Measurements from ENCODE around the gene SLC22A5. TPM values are rescaled to one million over a fixed set of nuclear protein-coding genes. Genes with fewer than 3 reads are reported as not detected.
A peak's percentile ranks its signal among the peaks of the same experiment; 100 is the strongest.

The SLC22A5 gene
- total and polyA plus RNA-seq, 7 donors = 26.6 to 145 (median 60.6) TPM

DNA sequence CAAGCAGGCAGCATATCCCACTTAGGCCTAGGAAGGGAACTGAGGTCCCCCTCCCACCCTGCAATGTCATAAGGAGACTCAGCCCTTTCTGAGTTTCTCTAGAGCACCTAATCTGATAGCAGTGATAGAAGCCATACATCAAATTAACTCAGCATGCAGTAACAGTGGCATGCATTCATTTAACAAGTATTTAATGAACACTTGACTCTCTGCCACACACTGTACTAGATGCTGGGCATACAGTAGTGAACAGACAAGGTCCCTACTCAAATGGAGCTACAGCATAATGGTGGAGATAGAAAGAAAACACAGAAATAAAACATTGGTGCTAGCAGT lies 58.6 kb downstream of the SLC22A5 start:
- TF ChIP-seq, protein P1, sequence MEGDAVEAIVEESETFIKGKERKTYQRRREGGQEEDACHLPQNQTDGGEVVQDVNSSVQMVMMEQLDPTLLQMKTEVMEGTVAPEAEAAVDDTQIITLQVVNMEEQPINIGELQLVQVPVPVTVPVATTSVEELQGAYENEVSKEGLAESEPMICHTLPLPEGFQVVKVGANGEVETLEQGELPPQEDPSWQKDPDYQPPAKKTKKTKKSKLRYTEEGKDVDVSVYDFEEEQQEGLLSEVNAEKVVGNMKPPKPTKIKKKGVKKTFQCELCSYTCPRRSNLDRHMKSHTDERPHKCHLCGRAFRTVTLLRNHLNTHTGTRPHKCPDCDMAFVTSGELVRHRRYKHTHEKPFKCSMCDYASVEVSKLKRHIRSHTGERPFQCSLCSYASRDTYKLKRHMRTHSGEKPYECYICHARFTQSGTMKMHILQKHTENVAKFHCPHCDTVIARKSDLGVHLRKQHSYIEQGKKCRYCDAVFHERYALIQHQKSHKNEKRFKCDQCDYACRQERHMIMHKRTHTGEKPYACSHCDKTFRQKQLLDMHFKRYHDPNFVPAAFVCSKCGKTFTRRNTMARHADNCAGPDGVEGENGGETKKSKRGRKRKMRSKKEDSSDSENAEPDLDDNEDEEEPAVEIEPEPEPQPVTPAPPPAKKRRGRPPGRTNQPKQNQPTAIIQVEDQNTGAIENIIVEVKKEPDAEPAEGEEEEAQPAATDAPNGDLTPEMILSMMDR (IDR thresholded peaks at IDR 0.05) = no peak
- Histone ChIP-seq H3K4me3 (peak overlapping the region; percentile 0), H3K36me3 (ENCODE audit: insufficient read depth in 1 of 2, low read depth in 1 of 2) (peaks cover 0 to 3% of the 10 kb centered on the region in 2 donors), H3K4me1 (peaks cover 77% of the 10 kb centered on the region), H3K27me3 (ENCODE audit: insufficient read depth in 3 of 3, low read length in 2 of 3) (no peaks in the 10 kb centered on the region), H3K27ac (peak overlapping the region; percentile 82), H3K9me3 (no peaks in the 10 kb centered on the region)
- no peak for ATAC-seq
- DNase-seq = no peak
- intact Hi-C loops (cut with DNase I) = no loop called here

DNA sequence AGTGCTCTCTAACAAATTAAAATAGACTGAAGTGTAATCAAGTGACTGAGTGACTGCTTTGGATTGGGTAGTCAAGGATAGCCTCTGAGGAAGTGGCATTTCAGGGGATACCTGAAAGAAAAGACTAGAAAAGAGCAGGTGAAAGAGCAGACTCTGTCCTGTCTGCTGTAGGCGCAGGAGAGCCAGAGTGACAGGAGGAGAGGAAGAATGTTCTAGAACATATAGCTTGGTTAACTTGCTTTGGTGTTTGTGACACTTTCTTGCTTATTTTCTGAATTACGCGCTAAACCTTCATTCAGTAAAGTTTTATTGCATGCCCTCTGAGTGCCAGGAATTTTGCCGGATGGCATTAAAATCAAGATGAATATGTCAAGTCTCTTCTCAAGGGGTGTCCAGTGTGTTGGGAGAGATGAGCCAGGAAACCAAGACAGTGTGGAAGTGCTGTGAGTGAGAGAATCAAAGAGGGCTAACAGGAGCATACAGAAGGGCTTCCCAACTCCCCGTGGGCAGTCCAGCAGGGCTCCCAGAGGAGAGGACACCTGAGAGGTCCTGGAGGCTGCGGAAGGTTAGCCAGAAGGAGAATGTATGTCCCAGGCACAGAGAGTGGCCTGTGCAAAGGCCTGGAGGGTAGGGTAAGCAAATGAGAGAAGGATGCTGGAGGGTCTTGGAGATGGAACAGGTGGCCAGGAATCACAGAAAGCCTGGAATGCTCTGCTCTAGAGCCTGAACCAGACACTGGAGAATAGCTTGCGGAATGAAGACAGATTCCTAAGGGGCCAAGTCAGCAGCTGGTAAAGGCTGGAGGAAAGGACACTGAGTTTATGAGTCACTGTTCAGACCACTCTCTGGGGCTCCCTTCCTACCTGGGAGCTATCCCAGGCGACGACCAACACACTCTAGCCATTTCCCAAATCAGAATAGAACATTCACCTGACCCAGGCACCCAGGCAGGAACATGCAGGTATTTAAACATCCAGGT lies 59.3 kb downstream of the SLC22A5 start:
- Histone ChIP-seq H3K36me3 (ENCODE audit: insufficient read depth in 1 of 2, low read depth in 1 of 2) (no peaks in the 10 kb centered on the region), H3K4me1 (peaks cover 77% of the 10 kb centered on the region), H3K4me3 (peak overlapping the region; percentile 0), H3K27ac (peak overlapping the region; percentile 82), H3K9me3 (no peaks in the 10 kb centered on the region), H3K27me3 (ENCODE audit: insufficient read depth in 3 of 3, low read length in 2 of 3) (no peaks in the 10 kb centered on the region)
- WGBS, 3 donors = 72 to 88% (median 79%) methylated on average over 9 of the region's 9 CpGs
- TF ChIP-seq, protein P1 (IDR thresholded peaks at IDR 0.05) = no peak
- intact Hi-C loops (cut with DNase I) = loop anchor here in 1 of 2 donors (1.0 kb wide), 1 partner anchor 18 kb away; no protein-coding TSS in a partner anchor
- ATAC-seq (peak in 1 of 4 donors; percentile 12), DNase-seq (no peak)

DNA sequence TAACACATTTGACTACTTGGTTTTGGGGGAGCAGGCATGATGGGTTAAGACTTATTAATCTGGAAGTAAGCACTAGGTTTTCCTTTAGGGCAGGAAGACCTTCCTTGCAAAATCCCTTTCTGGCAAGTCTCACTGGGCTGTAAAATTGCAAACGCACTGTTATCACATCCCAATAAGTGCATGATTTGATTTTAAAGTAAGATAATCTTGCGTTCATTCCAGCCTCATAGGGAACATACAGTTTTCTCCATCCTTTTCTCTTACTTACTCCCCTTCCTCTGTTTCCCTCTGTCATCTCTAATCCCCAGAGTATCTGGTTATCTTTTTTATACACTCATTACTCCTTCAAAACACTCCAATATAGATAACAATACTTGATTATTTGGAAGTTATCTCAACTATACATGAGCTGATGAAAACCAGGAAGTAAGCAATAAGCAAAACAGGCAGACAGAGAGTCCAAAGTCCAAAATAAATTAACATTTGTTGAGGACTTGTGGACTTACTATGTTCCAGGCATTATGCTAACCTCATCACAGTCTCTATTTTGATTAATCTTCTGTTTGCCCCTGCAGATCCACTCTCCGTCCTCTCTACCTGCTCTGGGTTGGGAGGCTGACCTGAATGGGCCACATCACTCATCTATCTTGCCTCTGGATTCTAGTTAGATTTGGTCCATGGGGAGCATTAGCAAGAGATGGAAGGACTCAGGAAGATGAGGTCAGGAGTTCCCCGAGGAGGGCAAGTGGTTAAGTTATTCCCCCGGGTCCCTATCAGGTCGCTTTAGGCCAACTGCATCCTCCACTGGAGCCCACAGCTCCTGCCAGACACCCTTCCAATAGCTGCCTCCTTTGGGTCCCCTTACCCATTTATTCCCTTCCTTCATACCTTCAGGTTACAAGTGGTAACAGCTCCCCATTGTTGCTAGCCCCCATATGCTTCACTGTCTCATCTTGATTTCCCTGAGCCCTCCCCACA lies 60.2 kb downstream of the SLC22A5 start:
- H3K36me3 ChIP-seq (ENCODE audit: insufficient read depth in 1 of 2, low read depth in 1 of 2) = no peaks in the 10 kb centered on the region
- no peaks in the 10 kb centered on the region for H3K27me3 ChIP-seq (ENCODE audit: insufficient read depth in 3 of 3, low read length in 2 of 3)
- H3K9me3 ChIP-seq = no peaks in the 10 kb centered on the region
- no peak for DNase-seq
- TF ChIP-seq, protein P1 (IDR thresholded peaks at IDR 0.05) = no peak
- no peak overlapping the region for H3K4me3 ChIP-seq
- WGBS, 3 donors = 72 to 83% (median 80%) methylated on average over 6 of the region's 6 CpGs
- peak overlapping the region; percentile 34 for H3K27ac ChIP-seq
- intact Hi-C loops (cut with DNase I) = loop anchor here in 1 of 2 donors (1.0 kb wide), 1 partner anchor 19 kb away; no protein-coding TSS in a partner anchor
- peaks cover 77% of the 10 kb centered on the region for H3K4me1 ChIP-seq
- no peak for ATAC-seq

DNA sequence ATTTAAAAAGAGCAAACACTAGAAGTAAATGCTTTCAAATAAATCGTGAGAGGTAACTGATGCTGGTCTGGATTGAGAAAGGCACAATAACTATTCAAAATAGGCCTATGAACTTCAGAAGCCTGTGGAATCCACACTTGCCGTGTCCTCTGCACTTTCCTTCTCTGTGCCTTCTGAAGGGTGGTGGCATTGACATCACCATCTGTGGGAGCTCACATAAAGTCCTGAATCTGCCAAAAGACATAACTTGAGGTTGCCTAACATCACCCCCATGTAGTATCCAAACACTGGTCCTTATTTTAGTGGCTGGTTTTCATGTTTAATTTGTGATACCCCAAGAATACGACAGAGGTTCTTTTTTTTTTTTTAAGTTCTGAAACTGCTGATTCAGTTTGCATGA lies 61.2 kb downstream of the SLC22A5 start:
- peaks cover 72% of the 10 kb centered on the region for H3K4me1 ChIP-seq

More for the DNA sequence above, 61.2 kb downstream of the SLC22A5 start:
- Histone ChIP-seq H3K36me3 (ENCODE audit: insufficient read depth in 1 of 2, low read depth in 1 of 2) (no peaks in the 10 kb centered on the region), H3K9me3 (no peaks in the 10 kb centered on the region), H3K4me3 (no peak overlapping the region), H3K27me3 (ENCODE audit: insufficient read depth in 3 of 3, low read length in 2 of 3) (no peaks in the 10 kb centered on the region), H3K27ac (no peak overlapping the region)
- no peak for ATAC-seq
- intact Hi-C loops (cut with DNase I) = no loop called here
- no peak for DNase-seq
- TF ChIP-seq, protein P1 (IDR thresholded peaks at IDR 0.05) = no peak
- 64 to 78% (median 75%) methylated on average over 3 of the region's 3 CpGs for WGBS, 3 donors

Measured in psoas muscle (tissue), 8 donors.